Thyroid gland (tissue), 4 donors: ENCODE data around the gene LGR6. TPM values are rescaled to one million over a fixed set of nuclear protein-coding genes. Genes with fewer than 3 reads are reported as not detected.

Experiments
- DNase-seq, 2 donors: peaks; one replicate each; pipeline ENCODE4 v3.0.0-alpha.2; 2019
- H3K27ac ChIP-seq, 3 donors: fragments of 200-600 bp; sonication (generic); 1 replicate in 2 of 3; 2 replicates in 1 of 3; pipeline ENCODE4 v1.5.1; 2016 to 2019; ENCODE audit warnings: mild to moderate bottlenecking in 1 of 3, moderate library complexity in 1 of 3
- H3K27me3 ChIP-seq: fragments of 200-600 bp; sonication (generic); one replicate; pipeline ENCODE4 v1.5.1; 2019
- H3K36me3 ChIP-seq, 2 donors: fragments of 200-600 bp; sonication (generic); one replicate each; pipeline ENCODE4 v1.5.1; 2016 to 2019
- H3K4me1 ChIP-seq, 2 donors: fragments of 200-600 bp; sonication (generic); one replicate each; pipeline ENCODE4 v1.5.1; 2017 to 2019
- H3K4me3 ChIP-seq, 3 donors: fragments of 200-600 bp; sonication (generic); replicated peaks in 1 of 3; 1 replicate in 2 of 3; 2 replicates in 1 of 3; pipeline ENCODE4 v1.5.1; 2016; ENCODE audit warnings: mild to moderate bottlenecking in 1 of 3
- H3K9me3 ChIP-seq: fragments of 200-600 bp; sonication (generic); one replicate; pipeline ENCODE4 v1.5.1; 2017
- CTCF ChIP-seq, 6 experiments: fragments of 200-600 bp in 3 of 6; fragments of 450-650 bp in 3 of 6; sonication (generic) in 3 of 6; IDR thresholded peaks; one replicate each; pipeline ENCODE4 v1.5.1; 2016 to 2019; ENCODE audit warnings: antibody characterized with exemption in 6 of 6, mild to moderate bottlenecking in 2 of 6, inconsistent platforms in 1 of 6, moderate library complexity in 1 of 6
- POLR2A ChIP-seq, 2 donors: fragments of 450-650 bp; IDR thresholded peaks; one replicate each; pipeline ENCODE4 v1.6.1; 2017; ENCODE audit warnings: antibody characterized with exemption in 2 of 2, mild to moderate bottlenecking in 2 of 2, moderate library complexity in 1 of 2
- WGBS, 2 donors: methylation state at CpG; one replicate each; pipeline ENCODE4 v1.1.5; 2017; 5-methylcytosine and 5-hydroxymethylcytosine counted together
- intact Hi-C: fragments of 100-400 bp; cut with DNase I; formaldehyde crosslinking; loops from one replicate; pipeline ENCODE4 v1.15.1; 2023
- total RNA-seq, 4 donors: library from RNA; depleted of rRNA; stranded (reverse); fragments of >200 nt; gene quantifications; one replicate each; pipeline ENCODE4 v1.2.3, GENCODE V29; 2016

Gene LGR6
- total RNA-seq, 4 donors from 2014 or later = 2.8 to 7.0 (median 4.5) TPM

GRCh38 chr1:202201971-202202370 lies 8.4 kb downstream of the LGR6 start:
- 63 to 74% methylated on average over 4 of the region's 4 CpGs for WGBS, 2 donors
- H3K27ac ChIP-seq = no peak overlapping the region
- H3K9me3 ChIP-seq = no peaks in the 10 kb centered on the region
- H3K4me1 ChIP-seq = peaks cover 7 to 14% of the 10 kb centered on the region in 2 donors
- no peaks in the 10 kb centered on the region for H3K36me3 ChIP-seq
- no peak for DNase-seq
- no peak overlapping the region for H3K4me3 ChIP-seq
- no peaks in the 10 kb centered on the region for H3K27me3 ChIP-seq
- intact Hi-C loops = no loop called here
- TF ChIP-seq CTCF (IDR thresholded peaks at IDR 0.05) (no peak), POLR2A (IDR thresholded peaks at IDR 0.05) (no peak)

DNA sequence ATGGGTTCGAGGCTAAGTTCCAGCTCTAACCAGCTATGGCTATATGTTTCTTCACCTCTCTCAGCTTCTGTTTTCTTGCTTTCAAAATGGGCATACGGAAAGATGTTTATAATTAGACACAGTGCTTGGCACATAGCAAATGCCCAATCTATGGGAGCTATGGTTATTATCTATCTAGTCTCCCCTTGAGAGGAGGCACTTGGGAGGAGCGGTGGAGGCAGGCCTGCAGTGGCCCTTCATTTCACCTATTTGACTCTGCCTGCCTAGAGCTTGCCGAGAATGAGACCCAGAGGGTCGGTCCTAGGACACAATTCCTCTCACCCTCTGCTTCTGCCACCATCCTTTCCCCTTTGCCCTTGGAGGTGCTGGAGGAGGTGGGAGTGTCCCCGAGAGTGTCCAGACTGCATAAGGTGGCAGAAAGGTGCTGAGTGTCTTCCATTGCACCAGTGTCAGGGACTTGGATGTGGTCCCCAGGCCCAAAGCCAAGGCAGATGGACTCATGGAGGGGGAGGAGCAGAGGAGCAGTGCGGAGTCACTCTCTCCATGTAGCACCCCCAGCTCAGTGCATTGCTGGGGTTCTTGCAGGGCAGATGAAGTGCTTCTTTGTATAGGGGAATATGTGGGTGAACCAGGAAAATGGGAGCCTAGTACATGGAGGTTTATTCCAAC lies 9.0 kb downstream of the LGR6 start:
- no peak for DNase-seq
- Histone ChIP-seq H3K4me1 (peaks cover 7 to 14% of the 10 kb centered on the region in 2 donors), H3K9me3 (no peaks in the 10 kb centered on the region), H3K27me3 (no peaks in the 10 kb centered on the region), H3K4me3 (no peak overlapping the region), H3K36me3 (no peaks in the 10 kb centered on the region), H3K27ac (no peak overlapping the region)
- 82 to 96% methylated on average over 7 of the region's 7 CpGs for WGBS, 2 donors
- TF ChIP-seq CTCF (IDR thresholded peaks at IDR 0.05) (no peak), POLR2A (IDR thresholded peaks at IDR 0.05) (no peak)
- intact Hi-C loops = no loop called here

DNA sequence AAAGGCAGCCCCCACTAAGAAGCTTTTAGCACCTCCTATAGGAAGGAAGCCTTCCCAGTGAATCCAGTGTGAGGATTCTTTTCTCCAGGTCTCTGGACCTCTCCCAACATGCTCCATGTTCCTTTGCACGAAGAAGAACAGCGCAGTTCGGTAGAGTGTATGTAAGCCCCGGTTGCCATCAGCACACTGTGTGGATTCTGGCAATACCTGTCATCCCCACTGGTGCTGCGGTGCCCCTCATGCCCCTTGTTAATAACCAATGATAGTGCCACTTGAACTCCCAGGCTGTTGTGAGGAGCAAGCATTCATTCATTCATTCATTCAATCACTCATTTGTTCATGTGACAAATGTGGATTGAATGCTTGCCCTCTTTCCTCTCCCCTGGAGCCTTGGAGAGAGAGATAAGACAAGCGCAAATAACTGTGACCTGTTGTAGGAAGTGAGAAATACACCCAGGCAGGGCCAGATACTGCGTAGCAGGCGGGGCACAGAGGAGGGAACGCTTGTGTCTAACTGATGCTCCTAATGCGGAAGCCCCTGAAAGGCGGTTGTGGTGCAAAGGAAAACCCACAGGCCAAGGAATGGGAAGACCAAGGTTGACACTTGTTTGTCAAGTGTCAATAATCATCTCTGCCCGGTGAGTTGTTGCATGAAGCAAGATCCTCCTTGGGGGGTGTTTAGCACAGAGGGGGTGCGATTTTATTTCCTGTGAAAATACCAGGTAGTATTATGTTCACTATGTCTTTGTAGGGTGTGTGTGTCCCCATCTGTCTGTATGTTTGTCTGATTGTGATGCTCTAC lies 9.8 kb downstream of the LGR6 start:
- no peak overlapping the region for H3K27ac ChIP-seq
- H3K4me3 ChIP-seq = no peak overlapping the region
- H3K9me3 ChIP-seq = no peaks in the 10 kb centered on the region
- TF ChIP-seq POLR2A (IDR thresholded peaks at IDR 0.05) (no peak), CTCF (IDR thresholded peaks at IDR 0.05) (no peak)
- 82 to 83% methylated on average over 13 of the region's 13 CpGs for WGBS, 2 donors
- peaks cover 7 to 14% of the 10 kb centered on the region in 2 donors for H3K4me1 ChIP-seq
- intact Hi-C loops = no loop called here
- no peaks in the 10 kb centered on the region for H3K27me3 ChIP-seq
- DNase-seq = no peak
- H3K36me3 ChIP-seq = no peaks in the 10 kb centered on the region

DNA sequence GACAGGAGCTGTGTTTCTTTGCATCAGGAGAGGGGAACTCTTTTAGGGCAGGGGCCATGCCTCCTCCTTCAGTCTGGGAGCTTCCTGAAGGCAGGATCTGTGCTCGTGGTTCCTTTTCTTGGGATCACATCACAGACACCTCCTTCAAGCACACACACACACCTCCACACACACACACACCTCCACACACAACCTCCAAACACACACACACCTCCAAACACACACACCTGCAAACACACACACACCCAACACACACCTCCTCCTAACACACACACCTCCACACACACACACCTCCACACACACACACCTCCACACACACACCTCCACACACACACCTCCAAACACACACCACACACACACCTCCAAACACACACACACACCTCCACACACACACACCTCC lies 10.5 kb downstream of the LGR6 start:
- Histone ChIP-seq H3K27ac (no peak overlapping the region), H3K4me1 (peaks cover 6 to 12% of the 10 kb centered on the region in 2 donors), H3K36me3 (no peaks in the 10 kb centered on the region), H3K9me3 (no peaks in the 10 kb centered on the region), H3K27me3 (no peaks in the 10 kb centered on the region), H3K4me3 (no peak overlapping the region)
- intact Hi-C loops = no loop called here
- no peak for TF ChIP-seq CTCF (IDR thresholded peaks at IDR 0.05)
- no peak for TF ChIP-seq POLR2A (IDR thresholded peaks at IDR 0.05)
- 52 to 68% methylated on average over 1 of the region's 1 CpG for WGBS, 2 donors
- no peak for DNase-seq
